Panc1 (cell line): ENCODE results near the gene PLXNB1. TPM values are rescaled to one million over a fixed set of nuclear protein-coding genes. Genes with fewer than 3 reads are reported as not detected.

ENCODE experiments used
- ATAC-seq: fragments of 200-7000 bp; cut with Tn5 transposase; 2 replicates; pipeline ENCODE4 v1.9.1; 2020; ENCODE audit warnings: mild to moderate bottlenecking, moderate library complexity
- BruUV-seq: library from RNA; stranded (reverse); fragments of 400-500 nt; replicated peaks from 2 replicates; lab custom pipeline; 2021; lab: Mats Ljungman, UMichigan
- CTCF ChIA-PET: fragments of 300-600 bp; sonication (Branson Sonifier 250); formaldehyde crosslinking; loops from one replicate; lab custom pipeline; 2022; ENCODE audit warnings: antibody characterized with exemption; lab: Charles Lee
- POLR2A ChIA-PET: fragments of 300-600 bp; sonication (Branson Sonifier 250); formaldehyde crosslinking; loops from one replicate; lab custom pipeline; 2022; ENCODE audit warnings: antibody characterized with exemption; lab: Charles Lee
- DNase-seq: peaks from one replicate; pipeline ENCODE4 v3.0.0-alpha.2; 2010; ENCODE audit warnings: low read depth, low spot score
- H3K27ac ChIP-seq: 2 replicates; pipeline ENCODE4 v1.5.1; 2011; ENCODE audit warnings: mild to moderate bottlenecking, low read length, inconsistent platforms
- H3K27me3 ChIP-seq: fragments of 200-500 bp; sonication (Bioruptor generic); 2 replicates; pipeline ENCODE4 v1.6.0; 2014; ENCODE audit warnings: low read length, inconsistent platforms; ENCODE audit not compliant: control insufficient read depth, insufficient read depth
- H3K36me3 ChIP-seq: fragments of 200-500 bp; sonication (Bioruptor generic); 2 replicates; pipeline ENCODE4 v1.5.1; 2014; ENCODE audit warnings: inconsistent platforms, mild to moderate bottlenecking, low read length, moderate library complexity; ENCODE audit not compliant: control insufficient read depth, insufficient read depth
- H3K4me1 ChIP-seq: 2 replicates; pipeline ENCODE4 v1.5.1; 2011; ENCODE audit warnings: inconsistent platforms, mild to moderate bottlenecking, low read length, moderate library complexity; ENCODE audit not compliant: control insufficient read depth, insufficient read depth
- H3K4me3 ChIP-seq, 2 experiments: 2 replicates each; pipeline ENCODE4 v1.5.1; 2011 to 2012; ENCODE audit warnings: low read depth in 2 of 2, low read length in 2 of 2, mild to moderate bottlenecking in 2 of 2, inconsistent platforms in 1 of 2, moderate library complexity in 1 of 2
- H3K9me3 ChIP-seq: fragments of 200-500 bp; sonication (Bioruptor generic); 2 replicates; pipeline ENCODE4 v1.5.1; 2014; ENCODE audit warnings: low read depth, mild to moderate bottlenecking, inconsistent platforms, low read length, moderate library complexity; ENCODE audit not compliant: control insufficient read depth, insufficient read depth
- CTCF ChIP-seq: fragments of 450-650 bp; IDR thresholded peaks from 2 replicates; pipeline ENCODE4 v1.5.1; 2017; ENCODE audit warnings: mild to moderate bottlenecking
- POLR2AphosphoS5 ChIP-seq: IDR thresholded peaks from 2 replicates; pipeline ENCODE4 v1.6.1; 2012; ENCODE audit warnings: mild to moderate bottlenecking, low read depth, low read length, moderate library complexity
- REST ChIP-seq, 2 experiments: IDR thresholded peaks; 2 replicates each; pipeline ENCODE4 v1.6.1; 2011 to 2012; ENCODE audit warnings: low read depth in 2 of 2, control low read depth in 1 of 2, low read length in 1 of 2, mild to moderate bottlenecking in 1 of 2, moderate library complexity in 1 of 2; ENCODE audit not compliant: insufficient read depth in 1 of 2
- SIN3A ChIP-seq: IDR thresholded peaks from 2 replicates; pipeline ENCODE4 v1.6.1; 2012; ENCODE audit warnings: low read depth, mild to moderate bottlenecking, low read length, moderate library complexity, borderline replicate concordance; ENCODE audit not compliant: insufficient read depth
- TCF7L2 ChIP-seq: IDR thresholded peaks from 2 replicates; pipeline ENCODE4 v1.6.1; 2011; ENCODE audit warnings: mild to moderate bottlenecking, low read depth, low read length, inconsistent platforms
- in situ Hi-C: cut with HindIII; loops from 2 replicates; pipeline ENCODE4 v1.10.0; 2016; ENCODE audit warnings: low sequenced_read_pairs, low pct_unique_long_range_greater_than_20kb
- intact Hi-C: fragments of 100-400 bp; cut with micrococcal nuclease; formaldehyde crosslinking; loops from one replicate; pipeline ENCODE4 v1.10.0; 2022; ENCODE audit not compliant: unreplicated experiment
- total RNA-seq: library from RNA; stranded (reverse); gene quantifications from one replicate; pipeline ENCODE4 v1.2.1, GENCODE V29; 2021; ENCODE audit not compliant: unreplicated experiment

PLXNB1 gene
- total RNA-seq, 1 experiment from 2014 or later: 22.8 TPM

GRCh38 chr3:48400824-48401433, 29.0 kb downstream of the PLXNB1 start:
- Histone ChIP-seq H3K4me3 (no peak overlapping the region), H3K36me3 (no peaks in the 10 kb centered on the region), H3K27me3 (no peaks in the 10 kb centered on the region), H3K27ac (no peak overlapping the region), H3K4me1 (no peaks in the 10 kb centered on the region), H3K9me3 (no peaks in the 10 kb centered on the region)
- DNase-seq: peak; percentile 32
- POLR2A ChIA-PET: interaction anchor here (0.6 to 0.9 kb wide), 2 partner anchors 35 to 93 kb away, joined by 3 to 4 read pairs; no protein-coding TSS in a partner anchor
- intact Hi-C loops: loop anchor here (5.0 kb wide), 1 partner anchor 36 kb away; no protein-coding TSS in a partner anchor
- BruUV-seq: no TSS peak
- CTCF ChIA-PET: interaction anchor here (0.6 to 5.2 kb wide), 11 partner anchors 13 to 1503 kb away, joined by 3 to 98 read pairs (median 4); partner anchors contain the start of genes CCDC51, MST1R and TMA7
- peak; percentile 81 for TF ChIP-seq CTCF
- TF ChIP-seq POLR2AphosphoS5: no peak
- in situ Hi-C loops: no loop called here
- peak; percentile 80 for ATAC-seq

GRCh38 chr3:48399387-48400172, 30.3 kb downstream of the PLXNB1 start:
- ChIA-PET CTCF (interaction anchor here (5.2 kb wide), 1 partner anchor 37 kb away, joined by 98 read pairs; no protein-coding TSS in a partner anchor), POLR2A (interaction anchor here (0.6 kb wide), 1 partner anchor 40 kb away, joined by 3 read pairs; the partner anchor contains the start of gene CCDC51)
- no TSS peak for BruUV-seq
- Histone ChIP-seq H3K27me3 (0 out of 2 replicates have a peak, but pooled peaks cover 2% of the 10 kb centered on the region), H3K4me3 (no peak overlapping the region), H3K36me3 (no peaks in the 10 kb centered on the region), H3K4me1 (no peaks in the 10 kb centered on the region), H3K9me3 (no peaks in the 10 kb centered on the region), H3K27ac (no peak overlapping the region)
- DNase-seq (no peak), ATAC-seq (no peak)
- intact Hi-C loops (loop anchor here (5.0 kb wide), 1 partner anchor 38 kb away; no protein-coding TSS in a partner anchor), in situ Hi-C loops (no loop called here)
- no peak for TF ChIP-seq CTCF
- TF ChIP-seq TCF7L2: no peak
- no peak for TF ChIP-seq POLR2AphosphoS5
- no peak for TF ChIP-seq REST (IDR thresholded peaks at IDR 0.05; ENCODE audit: insufficient read depth in 1 of 2, low read depth in 2 of 2, low read length in 1 of 2)
- TF ChIP-seq SIN3A: no peak
